ENCODE measurements around the gene TTC9.

TTC9 gene

DNA sequence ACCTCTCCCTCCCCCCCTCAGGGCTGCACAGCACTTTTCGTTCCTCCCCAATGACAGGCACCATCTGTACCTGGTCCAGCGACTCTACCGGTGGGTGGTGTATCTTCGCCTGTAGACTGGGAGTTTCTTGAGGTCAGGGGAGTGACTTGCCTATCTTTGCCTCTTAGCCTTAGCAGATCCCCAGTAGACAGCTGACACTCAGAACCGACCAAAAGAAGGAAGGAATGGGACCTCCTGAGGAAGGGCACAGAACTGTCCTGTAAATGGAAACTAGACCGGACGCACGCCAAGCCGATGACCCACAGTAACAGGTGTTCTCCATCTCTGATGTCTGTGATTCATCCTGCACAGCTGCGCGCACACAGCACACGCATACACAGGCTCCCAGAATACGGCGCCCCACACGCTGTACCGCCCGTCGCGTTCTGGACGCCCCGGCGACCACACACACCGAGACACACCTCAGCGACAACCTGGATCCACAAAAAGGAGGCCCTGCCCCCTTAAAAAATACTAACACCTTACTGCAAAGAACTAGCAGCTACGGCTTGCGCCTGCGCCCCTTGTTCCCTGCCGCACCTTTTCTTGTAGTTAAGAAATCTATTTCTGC, 673 bp upstream of the TTC9 start:
- Histone ChIP-seq H3K4me3 (ENCODE audit: low read depth in 1 of 2, low read length in 2 of 2) (peak overlapping the region; percentile 11 to 66; a peak in 3 of 4 replicates), H4K20me1 (ENCODE audit: insufficient read depth, low read length) (peaks cover 7% of the 10 kb centered on the region; the same call in 1 of the 2 replicates), H3K9ac (ENCODE audit: low read depth, low read length) (peak overlapping the region; percentile 53), H3K36me3 (ENCODE audit: insufficient read depth, low read length) (no peaks in the 10 kb centered on the region), H3K27me3 (ENCODE audit: insufficient read depth, low read length, poor library complexity) (peaks cover 62% of the 10 kb centered on the region), H3K9me3 (ENCODE audit: insufficient read depth, low read length, severe bottlenecking) (no peaks in the 10 kb centered on the region), H2AFZ (ENCODE audit: low read depth, low read length) (peak overlapping the region; percentile 61), H3K79me2 (ENCODE audit: insufficient read depth, low read length) (no peaks in the 10 kb centered on the region), H3K27ac (ENCODE audit: low read length) (no peak overlapping the region), H3K4me2 (ENCODE audit: insufficient read depth, low read length) (peak overlapping the region; percentile 76), H3K4me1 (ENCODE audit: insufficient read depth, low read length) (peaks cover 20% of the 10 kb centered on the region)
- TF ChIP-seq, protein P1, sequence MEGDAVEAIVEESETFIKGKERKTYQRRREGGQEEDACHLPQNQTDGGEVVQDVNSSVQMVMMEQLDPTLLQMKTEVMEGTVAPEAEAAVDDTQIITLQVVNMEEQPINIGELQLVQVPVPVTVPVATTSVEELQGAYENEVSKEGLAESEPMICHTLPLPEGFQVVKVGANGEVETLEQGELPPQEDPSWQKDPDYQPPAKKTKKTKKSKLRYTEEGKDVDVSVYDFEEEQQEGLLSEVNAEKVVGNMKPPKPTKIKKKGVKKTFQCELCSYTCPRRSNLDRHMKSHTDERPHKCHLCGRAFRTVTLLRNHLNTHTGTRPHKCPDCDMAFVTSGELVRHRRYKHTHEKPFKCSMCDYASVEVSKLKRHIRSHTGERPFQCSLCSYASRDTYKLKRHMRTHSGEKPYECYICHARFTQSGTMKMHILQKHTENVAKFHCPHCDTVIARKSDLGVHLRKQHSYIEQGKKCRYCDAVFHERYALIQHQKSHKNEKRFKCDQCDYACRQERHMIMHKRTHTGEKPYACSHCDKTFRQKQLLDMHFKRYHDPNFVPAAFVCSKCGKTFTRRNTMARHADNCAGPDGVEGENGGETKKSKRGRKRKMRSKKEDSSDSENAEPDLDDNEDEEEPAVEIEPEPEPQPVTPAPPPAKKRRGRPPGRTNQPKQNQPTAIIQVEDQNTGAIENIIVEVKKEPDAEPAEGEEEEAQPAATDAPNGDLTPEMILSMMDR (IDR thresholded peaks at IDR 0.05; ENCODE audit: borderline replicate concordance, extremely low read depth, low read length, poor library complexity, severe bottlenecking) = no peak
- TF ChIP-seq EZH2 (IDR thresholded peaks at IDR 0.05; ENCODE audit: borderline replicate concordance, low read depth, low read length, severe bottlenecking) = peak; percentile 66
- peak; percentile 64 for ATAC-seq (ENCODE audit: insufficient read depth, low read depth)
- DNase-seq = peak; percentile 22

DNA sequence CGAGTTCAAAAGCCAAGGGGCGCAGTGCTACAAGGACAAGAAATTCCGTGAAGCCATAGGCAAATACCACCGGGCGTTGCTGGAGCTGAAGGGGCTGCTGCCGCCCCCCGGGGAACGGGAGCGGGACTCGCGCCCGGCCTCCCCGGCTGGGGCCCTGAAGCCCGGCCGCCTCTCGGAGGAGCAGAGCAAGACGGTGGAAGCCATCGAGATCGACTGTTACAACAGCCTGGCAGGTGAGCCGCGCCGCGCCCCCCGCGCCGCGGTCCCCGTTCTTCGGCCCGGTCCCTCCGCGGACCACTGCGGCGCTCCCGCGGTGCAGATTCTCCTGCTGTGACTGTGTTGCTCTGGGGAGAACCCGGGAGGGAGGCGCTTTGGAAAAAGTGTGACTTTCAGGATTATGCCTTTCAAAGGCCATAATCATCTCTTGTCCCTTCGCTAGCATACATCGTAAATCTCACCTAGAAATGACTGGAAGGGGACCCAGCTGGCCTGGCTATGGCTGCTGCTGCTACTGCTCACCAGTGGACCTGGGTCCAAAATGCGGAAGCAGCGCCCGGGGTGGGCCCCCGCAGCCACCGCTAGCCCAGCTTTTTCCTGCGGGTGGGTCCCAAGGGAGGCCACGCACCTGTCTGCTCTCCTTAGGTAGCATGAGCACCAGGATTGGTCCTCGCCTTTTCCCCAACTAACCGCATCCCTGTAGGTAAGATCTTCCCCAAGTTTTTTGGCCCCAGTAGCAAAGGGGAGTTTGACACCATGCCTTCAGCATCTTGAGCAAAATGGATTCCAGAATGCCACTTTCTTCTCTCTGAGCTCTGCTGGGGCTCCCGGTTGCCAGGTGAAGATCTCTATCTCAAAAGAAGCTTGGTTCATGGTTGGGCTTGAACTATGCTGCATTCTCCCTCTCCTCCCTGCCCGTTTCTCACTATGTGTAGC, 853 bp downstream of the TTC9 start:
- peak overlapping the region; percentile 74 for H2AFZ ChIP-seq (ENCODE audit: low read depth, low read length)
- no peaks in the 10 kb centered on the region for H3K79me2 ChIP-seq (ENCODE audit: insufficient read depth, low read length)
- H3K4me1 ChIP-seq (ENCODE audit: insufficient read depth, low read length) = peaks cover 20% of the 10 kb centered on the region
- H3K27me3 ChIP-seq (ENCODE audit: insufficient read depth, low read length, poor library complexity) = peaks cover 62% of the 10 kb centered on the region
- TF ChIP-seq, protein P1 (IDR thresholded peaks at IDR 0.05; ENCODE audit: borderline replicate concordance, extremely low read depth, low read length, poor library complexity, severe bottlenecking) = no peak
- peak; percentile 100 for TF ChIP-seq EZH2 (IDR thresholded peaks at IDR 0.05; ENCODE audit: borderline replicate concordance, low read depth, low read length, severe bottlenecking)
- peak overlapping the region; percentile 53 for H3K9ac ChIP-seq (ENCODE audit: low read depth, low read length)
- H3K36me3 ChIP-seq (ENCODE audit: insufficient read depth, low read length) = no peaks in the 10 kb centered on the region
- no peak overlapping the region for H3K27ac ChIP-seq (ENCODE audit: low read length)
- peak overlapping the region; percentile 76 for H3K4me2 ChIP-seq (ENCODE audit: insufficient read depth, low read length)
- DNase-seq (peak; percentile 33), ATAC-seq (ENCODE audit: insufficient read depth, low read depth) (peak; percentile 61)
- peaks cover 7% of the 10 kb centered on the region; the same call in 1 of the 2 replicates for H4K20me1 ChIP-seq (ENCODE audit: insufficient read depth, low read length)
- H3K9me3 ChIP-seq (ENCODE audit: insufficient read depth, low read length, severe bottlenecking) = no peaks in the 10 kb centered on the region
- peak overlapping the region; percentile 27 to 66; a peak in 3 of 4 replicates for H3K4me3 ChIP-seq (ENCODE audit: low read depth in 1 of 2, low read length in 2 of 2)

DNA sequence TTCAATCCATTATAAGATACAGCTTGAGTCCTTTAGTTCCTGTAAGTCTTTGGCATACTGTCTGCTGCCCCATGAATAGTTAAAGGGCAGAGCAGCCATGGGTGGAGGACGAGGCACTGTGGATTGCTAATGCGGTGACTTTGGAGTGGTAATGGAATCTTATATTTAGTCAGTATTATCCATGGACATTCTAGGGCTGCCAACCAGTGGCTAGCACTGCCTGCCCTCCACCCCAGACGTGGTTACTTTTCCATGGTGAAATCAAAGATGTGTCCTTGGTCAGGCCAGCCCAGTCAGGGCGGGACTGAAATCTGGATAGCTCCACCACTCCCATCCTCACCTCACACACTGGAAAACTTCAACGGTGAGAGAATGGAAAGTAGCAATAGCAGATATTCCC, 2.3 kb downstream of the TTC9 start:
- Histone ChIP-seq H2AFZ (ENCODE audit: low read depth, low read length) (no peak overlapping the region), H3K27me3 (ENCODE audit: insufficient read depth, low read length, poor library complexity) (peaks cover 61% of the 10 kb centered on the region), H3K9ac (ENCODE audit: low read depth, low read length) (no peak overlapping the region)

More for the DNA sequence above, 2.3 kb downstream of the TTC9 start:
- Histone ChIP-seq H3K79me2 (ENCODE audit: insufficient read depth, low read length) (no peaks in the 10 kb centered on the region), H3K27ac (ENCODE audit: low read length) (no peak overlapping the region), H3K4me3 (ENCODE audit: low read depth in 1 of 2, low read length in 2 of 2) (no peak overlapping the region), H3K4me2 (ENCODE audit: insufficient read depth, low read length) (no peak overlapping the region), H4K20me1 (ENCODE audit: insufficient read depth, low read length) (peaks cover 7% of the 10 kb centered on the region; the same call in 1 of the 2 replicates), H3K9me3 (ENCODE audit: insufficient read depth, low read length, severe bottlenecking) (no peaks in the 10 kb centered on the region), H3K36me3 (ENCODE audit: insufficient read depth, low read length) (no peaks in the 10 kb centered on the region), H3K4me1 (ENCODE audit: insufficient read depth, low read length) (peaks cover 20% of the 10 kb centered on the region)
- ATAC-seq (ENCODE audit: insufficient read depth, low read depth) (no peak), DNase-seq (no peak)
- TF ChIP-seq, protein P1 (IDR thresholded peaks at IDR 0.05; ENCODE audit: borderline replicate concordance, extremely low read depth, low read length, poor library complexity, severe bottlenecking) = no peak
- no peak for TF ChIP-seq EZH2 (IDR thresholded peaks at IDR 0.05; ENCODE audit: borderline replicate concordance, low read depth, low read length, severe bottlenecking)
